HepG2 (cell line): ENCODE measurements around the gene WSCD2. TPM values are rescaled to one million over a fixed set of nuclear protein-coding genes. Genes with fewer than 3 reads are reported as not detected.

ENCODE experiments used
- ATAC-seq: fragments of 200-7000 bp; cut with Tn5 transposase; 3 replicates; pipeline ENCODE4 v1.9.1; 2020; ENCODE audit warnings: mild to moderate bottlenecking, moderate library complexity
- BruUV-seq: library from RNA; stranded (reverse); fragments of 400-500 nt; replicated peaks from 2 replicates; lab custom pipeline; 2021; lab: Mats Ljungman, UMichigan
- CTCF ChIA-PET: fragments of 300-600 bp; formaldehyde crosslinking; extraction: SDS; loops from one replicate; lab custom pipeline; 2021; ENCODE audit warnings: low total read pairs, inconsistent platforms, low intra/inter-chr PET ratio; lab: Yijun Ruan, JAX
- POLR2A ChIA-PET: fragments of 350-600 bp; sonication (Branson Sonifier 250); formaldehyde crosslinking; loops from one replicate; lab custom pipeline; 2020; ENCODE audit warnings: antibody characterized with exemption, inconsistent platforms; lab: Yijun Ruan, JAX
- DNase-seq: peaks from one replicate; pipeline ENCODE4 v3.0.0-alpha.2; 2015; ENCODE audit warnings: low spot score
- FAIRE-seq: peaks from 3 replicates; lab custom pipeline; 2011; peaks lifted over from hg19 to GRCh38; lab: Jason Lieb, UNC
- H2AFZ ChIP-seq: one replicate; pipeline ENCODE4 v1.6.1; 2011; ENCODE audit warnings: low read length, inconsistent platforms
- H3K27ac ChIP-seq: fragments of 300-600 bp; 3 replicates; pipeline ENCODE4 v1.8.0; 2011; ENCODE audit warnings: mixed run types, mild to moderate bottlenecking, mixed read lengths, low read length, inconsistent platforms; ENCODE audit not compliant: insufficient read depth; ENCODE audit errors: extremely low read length
- H3K27me3 ChIP-seq, 2 experiments: fragments of 200-600 bp in 1 of 2; 2 replicates in 1 of 2; 3 replicates in 1 of 2; pipeline versions ENCODE4 v1.6.0 to v1.8.0; 2011; ENCODE audit warnings: low read length in 2 of 2, mild to moderate bottlenecking in 2 of 2, moderate library complexity in 2 of 2, inconsistent platforms in 1 of 2; ENCODE audit not compliant: insufficient read depth in 2 of 2, control insufficient read depth in 1 of 2
- H3K36me3 ChIP-seq, 2 experiments: fragments of 200-600 bp in 1 of 2; replicated peaks in 1 of 2; 2 replicates in 1 of 2; 3 replicates in 1 of 2; pipeline versions ENCODE4 v1.5.1 to v1.8.0; 2011; ENCODE audit warnings: low read length in 2 of 2, inconsistent platforms in 1 of 2; ENCODE audit not compliant: insufficient read depth in 2 of 2, control insufficient read depth in 1 of 2
- H3K4me1 ChIP-seq: 2 replicates; pipeline ENCODE4 v1.5.1; 2012; ENCODE audit warnings: low read length, inconsistent platforms; ENCODE audit not compliant: insufficient read depth
- H3K4me2 ChIP-seq: 2 replicates; pipeline ENCODE4 v1.6.0; 2011; ENCODE audit warnings: low read depth, low read length, inconsistent platforms
- H3K4me3 ChIP-seq, 3 experiments: fragments of 200-600 bp in 1 of 3; sonication (generic), shearing (Covaris generic) in 1 of 3; replicated peaks in 1 of 3; 2 replicates each; pipeline ENCODE4 v1.5.1; 2011 to 2016; ENCODE audit warnings: low read length in 3 of 3, inconsistent platforms in 2 of 3, low read depth in 2 of 3, mild to moderate bottlenecking in 2 of 3, control low read depth in 1 of 3, mixed read lengths in 1 of 3; ENCODE audit not compliant: insufficient read depth in 1 of 3
- H3K79me2 ChIP-seq: one replicate; pipeline ENCODE4 v1.6.1; 2011; ENCODE audit warnings: low read length, inconsistent platforms; ENCODE audit not compliant: insufficient read depth
- H3K9ac ChIP-seq: 2 replicates; pipeline ENCODE4 v1.6.0; 2011; ENCODE audit warnings: mild to moderate bottlenecking, low read depth, low read length, inconsistent platforms; ENCODE audit not compliant: insufficient read depth
- H3K9me3 ChIP-seq: 2 replicates; pipeline ENCODE4 v1.5.1; 2012; ENCODE audit warnings: mild to moderate bottlenecking, low read length
- H4K20me1 ChIP-seq: 2 replicates; pipeline ENCODE4 v1.6.0; 2011; ENCODE audit warnings: inconsistent platforms, mild to moderate bottlenecking, low read length, moderate library complexity; ENCODE audit not compliant: insufficient read depth
- AFF4 ChIP-seq: sonication (generic); formaldehyde crosslinking; IDR thresholded peaks from 2 replicates; pipeline ENCODE4 v1.4.0; 2020; ENCODE audit warnings: missing genetic modification reagents
- FOXK1 ChIP-seq: sonication (generic); formaldehyde crosslinking; IDR thresholded peaks from 2 replicates; pipeline ENCODE4 v1.4.0; 2020; ENCODE audit warnings: low read depth, missing genetic modification reagents, borderline replicate concordance
- KAT2B ChIP-seq: fragments of 150-350 bp; IDR thresholded peaks from 2 replicates; pipeline ENCODE4 v1.6.1; 2014; ENCODE audit warnings: low read depth, low read length, borderline replicate concordance
- KDM2A ChIP-seq: sonication (generic); formaldehyde crosslinking; IDR thresholded peaks from 2 replicates; pipeline ENCODE4 v1.4.0; 2020; ENCODE audit warnings: low read depth, missing genetic modification reagents, borderline replicate concordance
- KLF6 ChIP-seq: IDR thresholded peaks from 2 replicates; pipeline ENCODE4 v1.8.0; 2016; ENCODE audit warnings: missing biosample characterization, missing genetic modification reagents
- RELA ChIP-seq: sonication (generic); formaldehyde crosslinking; IDR thresholded peaks from 2 replicates; pipeline ENCODE4 v1.4.0; 2020; ENCODE audit warnings: missing genetic modification reagents
- SALL1 ChIP-seq: sonication (generic); formaldehyde crosslinking; IDR thresholded peaks from 2 replicates; pipeline ENCODE4 v1.8.0; 2022; ENCODE audit warnings: mild to moderate bottlenecking, missing genetic modification reagents
- SNRNP70 ChIP-seq: fragments of 200-400 bp; formaldehyde crosslinking; IDR thresholded peaks from 2 replicates; pipeline ENCODE4 v1.6.1; 2017; ENCODE audit warnings: mild to moderate bottlenecking, low read depth, low read length, moderate library complexity
- SP4 ChIP-seq: sonication (generic); formaldehyde crosslinking; IDR thresholded peaks from 2 replicates; pipeline ENCODE4 v1.8.1; 2023; ENCODE audit warnings: mild to moderate bottlenecking, missing genetic modification reagents
- TEF ChIP-seq: sonication (generic); formaldehyde crosslinking; IDR thresholded peaks from 2 replicates; pipeline ENCODE4 v1.5.0; 2020; ENCODE audit warnings: missing genetic modification reagents
- ZFP41 ChIP-seq: sonication (generic); formaldehyde crosslinking; IDR thresholded peaks from 2 replicates; pipeline ENCODE4 v1.4.0; 2020; ENCODE audit warnings: mild to moderate bottlenecking, missing genetic modification reagents, borderline replicate concordance
- ZNF124 ChIP-seq: sonication (generic); formaldehyde crosslinking; IDR thresholded peaks from 2 replicates; pipeline ENCODE4 v1.4.0; 2020; ENCODE audit warnings: missing genetic modification reagents
- ZNF331 ChIP-seq: sonication (generic); formaldehyde crosslinking; IDR thresholded peaks from 2 replicates; pipeline ENCODE4 v1.4.0; 2020; ENCODE audit warnings: missing genetic modification reagents
- ZNF441 ChIP-seq: sonication (generic); formaldehyde crosslinking; IDR thresholded peaks from 2 replicates; pipeline ENCODE4 v1.7.0; 2021; ENCODE audit warnings: missing genetic modification reagents, borderline replicate concordance
- ZNF580 ChIP-seq: IDR thresholded peaks from 2 replicates; pipeline ENCODE4 v1.6.1; 2016; ENCODE audit warnings: low read depth, borderline replicate concordance
- ZNF777 ChIP-seq: sonication (generic); formaldehyde crosslinking; IDR thresholded peaks from 2 replicates; pipeline ENCODE4 v1.4.0; 2020; ENCODE audit warnings: missing genetic modification reagents
- WGBS: methylation state at CpG from one replicate; pipeline ENCODE4 v1.1.6; 2017; ENCODE audit warnings: low lambda C conversion rate; 5-methylcytosine and 5-hydroxymethylcytosine counted together
- in situ Hi-C: cut with HindIII; loops from 2 replicates; pipeline ENCODE4 v1.10.0; 2017; ENCODE audit warnings: low pct_unique_long_range_greater_than_20kb; ENCODE audit not compliant: extremely low pct_ligation_motif_present
- intact Hi-C: fragments of 100-400 bp; cut with micrococcal nuclease; formaldehyde crosslinking; loops from one replicate; pipeline ENCODE4 v1.10.0; 2022; ENCODE audit not compliant: unreplicated experiment
- polyA plus RNA-seq, 8 experiments: library from polyadenylated mRNA; depleted of rRNA in 3 of 8; stranded (reverse) in 7 of 8; unstranded in 1 of 8; fragments of >200 nt; fragmentation: Illumina TruSeq in 4 of 8; extraction: Trizol in 4 of 8; gene quantifications; 2 replicates each; pipeline versions ENCODE4 v1.2.1 to v1.2.3, GENCODE V29; 2011 to 2016; ENCODE audit warnings: low read depth in 4 of 8, missing spikeins in 1 of 8, mixed read lengths in 1 of 8; ENCODE audit not compliant: insufficient read depth in 1 of 8
- total RNA-seq, 5 experiments: library from RNA; depleted of rRNA; stranded (reverse); fragments of >200 nt; fragmentation: Illumina TruSeq; extraction: Trizol; gene quantifications; 2 replicates each; pipeline ENCODE4 v1.2.3, GENCODE V29; 2016; ENCODE audit warnings: low read depth in 1 of 5
- TF ChIP-seq, protein P1 (sequence below), 2 experiments: IDR thresholded peaks; 2 replicates each; pipeline ENCODE4 v1.6.1; 2011 to 2012; ENCODE audit warnings: low read length in 2 of 2, borderline replicate concordance in 1 of 2, low read depth in 1 of 2, mild to moderate bottlenecking in 1 of 2, moderate library complexity in 1 of 2

WSCD2 gene
- total and polyA plus RNA-seq, 2 of the 13 experiments (the other 11 are each of a cell fraction or from before 2014, with no cell fraction given) = not detected

- no peak overlapping the region for H3K4me2 ChIP-seq
- ChIA-PET CTCF (no interaction called here), POLR2A (no interaction called here)
- intact Hi-C loops = no loop called here
- FAIRE-seq = peak; percentile 30
- in situ Hi-C loops = no loop called here
- no peak overlapping the region for H3K4me3 ChIP-seq
- peak; percentile 3 for DNase-seq
- H3K36me3 ChIP-seq = no peaks in the 10 kb centered on the region
- H3K4me1 ChIP-seq = no peaks in the 10 kb centered on the region
- BruUV-seq = no TSS peak
- H4K20me1 ChIP-seq = no peaks in the 10 kb centered on the region
- H3K9me3 ChIP-seq = no peaks in the 10 kb centered on the region
- no peak overlapping the region for H2AFZ ChIP-seq
- no peak for ATAC-seq
- H3K79me2 ChIP-seq = no peaks in the 10 kb centered on the region
- WGBS = 11% methylated on average over 4 of the region's 4 CpGs
- no peak overlapping the region for H3K9ac ChIP-seq
- H3K27me3 ChIP-seq = no peaks in the 10 kb centered on the region; a peak in 1 of 5 replicates
- no peak overlapping the region for H3K27ac ChIP-seq
- TF ChIP-seq SP4 (CRISPR knock-in tag) (no peak), TEF (CRISPR knock-in tag) (0 out of 2 replicates have a peak, but pooled peaks have one; percentile 49), ZNF580 (CRISPR knock-in tag) (0 out of 2 replicates have a peak, but pooled peaks have one; percentile 31), ZNF331 (0 out of 2 replicates have a peak, but pooled peaks have one; percentile 34), KAT2B (no peak), SALL1 (CRISPR knock-in tag) (0 out of 2 replicates have a peak, but pooled peaks have one; percentile 15), ZFP41 (CRISPR knock-in tag) (no peak), ZNF441 (CRISPR knock-in tag) (peak; percentile 40; the same call in 1 of the 2 replicates), FOXK1 (CRISPR knock-in tag) (peak; percentile 49; the same call in 1 of the 2 replicates), KLF6 (0 out of 2 replicates have a peak, but pooled peaks have one; percentile 53), AFF4 (no peak), RELA (CRISPR knock-in tag) (no peak), KDM2A (CRISPR knock-in tag) (0 out of 2 replicates have a peak, but pooled peaks have one; percentile 22), ZNF124 (0 out of 2 replicates have a peak, but pooled peaks have one; percentile 23), ZNF777 (CRISPR knock-in tag) (no peak), SNRNP70 (no peak)
- TF ChIP-seq, protein P1, sequence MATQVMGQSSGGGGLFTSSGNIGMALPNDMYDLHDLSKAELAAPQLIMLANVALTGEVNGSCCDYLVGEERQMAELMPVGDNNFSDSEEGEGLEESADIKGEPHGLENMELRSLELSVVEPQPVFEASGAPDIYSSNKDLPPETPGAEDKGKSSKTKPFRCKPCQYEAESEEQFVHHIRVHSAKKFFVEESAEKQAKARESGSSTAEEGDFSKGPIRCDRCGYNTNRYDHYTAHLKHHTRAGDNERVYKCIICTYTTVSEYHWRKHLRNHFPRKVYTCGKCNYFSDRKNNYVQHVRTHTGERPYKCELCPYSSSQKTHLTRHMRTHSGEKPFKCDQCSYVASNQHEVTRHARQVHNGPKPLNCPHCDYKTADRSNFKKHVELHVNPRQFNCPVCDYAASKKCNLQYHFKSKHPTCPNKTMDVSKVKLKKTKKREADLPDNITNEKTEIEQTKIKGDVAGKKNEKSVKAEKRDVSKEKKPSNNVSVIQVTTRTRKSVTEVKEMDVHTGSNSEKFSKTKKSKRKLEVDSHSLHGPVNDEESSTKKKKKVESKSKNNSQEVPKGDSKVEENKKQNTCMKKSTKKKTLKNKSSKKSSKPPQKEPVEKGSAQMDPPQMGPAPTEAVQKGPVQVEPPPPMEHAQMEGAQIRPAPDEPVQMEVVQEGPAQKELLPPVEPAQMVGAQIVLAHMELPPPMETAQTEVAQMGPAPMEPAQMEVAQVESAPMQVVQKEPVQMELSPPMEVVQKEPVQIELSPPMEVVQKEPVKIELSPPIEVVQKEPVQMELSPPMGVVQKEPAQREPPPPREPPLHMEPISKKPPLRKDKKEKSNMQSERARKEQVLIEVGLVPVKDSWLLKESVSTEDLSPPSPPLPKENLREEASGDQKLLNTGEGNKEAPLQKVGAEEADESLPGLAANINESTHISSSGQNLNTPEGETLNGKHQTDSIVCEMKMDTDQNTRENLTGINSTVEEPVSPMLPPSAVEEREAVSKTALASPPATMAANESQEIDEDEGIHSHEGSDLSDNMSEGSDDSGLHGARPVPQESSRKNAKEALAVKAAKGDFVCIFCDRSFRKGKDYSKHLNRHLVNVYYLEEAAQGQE (IDR thresholded peaks at IDR 0.05; ENCODE audit: borderline replicate concordance in 1 of 2, low read depth in 1 of 2, low read length in 2 of 2) = peak; percentile 85 to 98
Observed at GRCh38 chr12:108214486-108214885, 85.4 kb downstream of the WSCD2 start.
